OCI-LY7 (cell line): ENCODE data around the gene SPTLC2. TPM values are rescaled to one million over a fixed set of nuclear protein-coding genes. Genes with fewer than 3 reads are reported as not detected.

Source experiments
- BruUV-seq: library from RNA; stranded (reverse); fragments of 400-500 nt; replicated peaks from 2 replicates; lab custom pipeline; 2021; lab: Mats Ljungman, UMichigan
- CTCF ChIA-PET: fragments of 300-600 bp; sonication (Branson Sonifier 250); formaldehyde crosslinking; loops from one replicate; lab custom pipeline; 2022; ENCODE audit warnings: antibody characterized with exemption; ENCODE audit not compliant: unreplicated experiment; lab: Charles Lee
- POLR2A ChIA-PET: fragments of 300-600 bp; sonication (Branson Sonifier 250); formaldehyde crosslinking; loops from one replicate; lab custom pipeline; 2022; ENCODE audit warnings: antibody characterized with exemption; lab: Charles Lee
- DNase-seq: peaks from one replicate; pipeline ENCODE4 v3.0.0-alpha.2; 2015; ENCODE audit warnings: low spot score
- H2AFZ ChIP-seq: fragments of 200-600 bp; sonication (generic), shearing (Covaris generic); 2 replicates; pipeline ENCODE4 v1.6.1; 2014; ENCODE audit warnings: mild to moderate bottlenecking, antibody characterized with exemption, low read length, moderate library complexity
- H3K27ac ChIP-seq: fragments of 200-600 bp; sonication (generic); 2 replicates; pipeline ENCODE4 v1.5.1; 2014; ENCODE audit warnings: mixed run types, low read depth, mild to moderate bottlenecking, moderate library complexity, low read length, inconsistent platforms; ENCODE audit not compliant: poor library complexity, severe bottlenecking
- H3K36me3 ChIP-seq: fragments of 200-600 bp; sonication (generic); 2 replicates; pipeline ENCODE4 v1.6.1; 2014; ENCODE audit warnings: mild to moderate bottlenecking, antibody characterized with exemption, low read length, moderate library complexity, mixed read lengths; ENCODE audit not compliant: insufficient read depth
- H3K4me1 ChIP-seq: fragments of 200-600 bp; sonication (generic); 2 replicates; pipeline ENCODE4 v1.5.1; 2014; ENCODE audit warnings: mild to moderate bottlenecking, low read length; ENCODE audit not compliant: insufficient read depth, poor library complexity, severe bottlenecking
- H3K4me2 ChIP-seq: fragments of 200-600 bp; sonication (generic); 2 replicates; pipeline ENCODE4 v1.6.1; 2014; ENCODE audit warnings: mild to moderate bottlenecking, low read length
- H3K4me3 ChIP-seq: fragments of 200-600 bp; sonication (generic); 2 replicates; pipeline ENCODE4 v1.5.1; 2014; ENCODE audit warnings: mild to moderate bottlenecking, low read depth, low read length; ENCODE audit not compliant: poor library complexity, severe bottlenecking
- H3K79me2 ChIP-seq: fragments of 200-600 bp; sonication (generic); 2 replicates; pipeline ENCODE4 v1.6.1; 2016; ENCODE audit warnings: low read depth, mild to moderate bottlenecking, low read length, moderate library complexity, mixed read lengths; ENCODE audit not compliant: insufficient read depth
- H3K9me2 ChIP-seq: fragments of 200-600 bp; sonication (generic); 2 replicates; pipeline ENCODE4 v1.6.1; 2016; ENCODE audit warnings: mild to moderate bottlenecking, low read length, mixed read lengths; ENCODE audit not compliant: insufficient read depth
- H3K9me3 ChIP-seq: fragments of 200-600 bp; sonication (generic); 2 replicates; pipeline ENCODE4 v1.6.1; 2014; ENCODE audit warnings: mild to moderate bottlenecking, mixed run types, low read length, mixed read lengths
- H4K20me1 ChIP-seq: fragments of 200-600 bp; sonication (generic); 2 replicates; pipeline ENCODE4 v1.6.1; 2014; ENCODE audit warnings: mild to moderate bottlenecking, antibody characterized with exemption, low read length, moderate library complexity, mixed read lengths; ENCODE audit not compliant: insufficient read depth
- EZH2phosphoT487 ChIP-seq: fragments of 200-600 bp; sonication (generic); IDR thresholded peaks from 2 replicates; pipeline ENCODE4 v1.6.1; 2018; ENCODE audit warnings: low read depth, borderline replicate concordance, mild to moderate bottlenecking, mixed run types, antibody characterized with exemption, low read length, moderate library complexity, mixed read lengths
- intact Hi-C: fragments of 100-400 bp; cut with micrococcal nuclease; formaldehyde crosslinking; loops from one replicate; pipeline ENCODE4 v1.10.0; 2022; ENCODE audit not compliant: unreplicated experiment
- total RNA-seq, 2 experiments: library from RNA; depleted of rRNA in 1 of 2; stranded (reverse); fragments of >200 nt in 1 of 2; shearing (Covaris generic) in 1 of 2; gene quantifications; 2 replicates each; pipeline ENCODE4 v1.2.3, GENCODE V29; 2014 to 2022
- TF ChIP-seq, protein P1 (sequence below): fragments of 200-600 bp; sonication (generic); conservative IDR thresholded peaks from 2 replicates; pipeline ENCODE4 v1.5.1; 2014; ENCODE audit warnings: mild to moderate bottlenecking, antibody characterized with exemption, low read length, moderate library complexity, mixed read lengths

The SPTLC2 gene
- total RNA-seq, 2 experiments from 2014 or later = 14.7 to 45.1 TPM

DNA sequence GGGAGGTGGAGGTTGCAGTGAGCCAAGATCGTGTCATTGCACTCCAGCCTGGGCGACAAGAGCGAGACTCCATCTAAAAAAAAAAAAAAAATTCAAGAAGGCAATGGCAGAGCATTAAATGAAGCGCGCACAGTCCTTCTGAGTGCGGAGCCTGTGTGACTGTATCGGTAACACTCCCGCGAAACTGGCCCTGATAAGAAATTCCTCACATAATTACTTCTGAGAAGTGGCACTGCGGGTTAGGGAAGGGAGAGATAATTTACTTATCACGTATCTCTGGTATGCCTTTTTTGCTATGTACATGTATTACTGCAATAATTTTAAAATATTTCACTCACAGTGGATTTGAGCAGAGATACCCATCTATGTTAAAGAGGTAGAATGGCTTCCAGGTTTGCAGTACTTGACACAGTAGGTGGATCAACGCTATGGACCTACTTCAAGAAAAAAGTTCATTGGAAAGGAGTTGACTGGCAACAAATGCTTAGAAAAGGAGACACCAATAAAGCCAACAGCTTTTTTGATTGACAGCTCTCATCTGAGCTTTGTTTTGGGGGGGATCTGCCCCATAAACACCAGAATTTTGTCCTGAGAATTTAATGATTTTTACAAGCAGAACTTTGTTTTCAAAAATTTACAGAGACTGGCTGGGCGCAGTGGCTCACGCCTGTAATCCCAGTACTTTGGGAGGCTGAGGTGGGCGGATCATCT lies 29.2 kb upstream of the SPTLC2 start:
- H3K36me3 ChIP-seq = no peaks in the 10 kb centered on the region
- TF ChIP-seq, protein P1, sequence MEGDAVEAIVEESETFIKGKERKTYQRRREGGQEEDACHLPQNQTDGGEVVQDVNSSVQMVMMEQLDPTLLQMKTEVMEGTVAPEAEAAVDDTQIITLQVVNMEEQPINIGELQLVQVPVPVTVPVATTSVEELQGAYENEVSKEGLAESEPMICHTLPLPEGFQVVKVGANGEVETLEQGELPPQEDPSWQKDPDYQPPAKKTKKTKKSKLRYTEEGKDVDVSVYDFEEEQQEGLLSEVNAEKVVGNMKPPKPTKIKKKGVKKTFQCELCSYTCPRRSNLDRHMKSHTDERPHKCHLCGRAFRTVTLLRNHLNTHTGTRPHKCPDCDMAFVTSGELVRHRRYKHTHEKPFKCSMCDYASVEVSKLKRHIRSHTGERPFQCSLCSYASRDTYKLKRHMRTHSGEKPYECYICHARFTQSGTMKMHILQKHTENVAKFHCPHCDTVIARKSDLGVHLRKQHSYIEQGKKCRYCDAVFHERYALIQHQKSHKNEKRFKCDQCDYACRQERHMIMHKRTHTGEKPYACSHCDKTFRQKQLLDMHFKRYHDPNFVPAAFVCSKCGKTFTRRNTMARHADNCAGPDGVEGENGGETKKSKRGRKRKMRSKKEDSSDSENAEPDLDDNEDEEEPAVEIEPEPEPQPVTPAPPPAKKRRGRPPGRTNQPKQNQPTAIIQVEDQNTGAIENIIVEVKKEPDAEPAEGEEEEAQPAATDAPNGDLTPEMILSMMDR = no peak
- H3K27ac ChIP-seq = no peak overlapping the region
- ChIA-PET CTCF (no interaction called here), POLR2A (interaction anchor here (0.7 to 1.2 kb wide), 2 partner anchors 13 to 1641 kb away, joined by 4 to 6 read pairs; no protein-coding TSS in a partner anchor)
- no peak overlapping the region for H3K4me2 ChIP-seq
- intact Hi-C loops = no loop called here
- no TSS peak for BruUV-seq
- H3K79me2 ChIP-seq = no peaks in the 10 kb centered on the region
- no peaks in the 10 kb centered on the region for H4K20me1 ChIP-seq
- DNase-seq = no peak
- no peak overlapping the region for H3K4me3 ChIP-seq
- H3K4me1 ChIP-seq = peaks cover 13% of the 10 kb centered on the region
- no peaks in the 10 kb centered on the region for H3K9me3 ChIP-seq
- no peaks in the 10 kb centered on the region for H3K9me2 ChIP-seq
- no peak overlapping the region for H2AFZ ChIP-seq

GRCh38 chr14:77642407-77642806 lies 26.0 kb upstream of the SPTLC2 start:
- BruUV-seq = no TSS peak
- no peak for DNase-seq
- Histone ChIP-seq H2AFZ (peak overlapping the region; percentile 79; the same call in 1 of the 2 replicates), H4K20me1 (no peaks in the 10 kb centered on the region), H3K4me3 (no peak overlapping the region), H3K9me3 (no peaks in the 10 kb centered on the region), H3K27ac (no peak overlapping the region), H3K36me3 (no peaks in the 10 kb centered on the region), H3K9me2 (no peaks in the 10 kb centered on the region), H3K4me1 (peaks cover 13% of the 10 kb centered on the region), H3K79me2 (no peaks in the 10 kb centered on the region), H3K4me2 (no peak overlapping the region)
- intact Hi-C loops = no loop called here
- POLR2A ChIA-PET = interaction anchor here (1.0 kb wide), 1 partner anchor 10 kb away, joined by 4 read pairs; no protein-coding TSS in a partner anchor
- TF ChIP-seq, protein P1 = no peak
- no peak for TF ChIP-seq EZH2phosphoT487
- CTCF ChIA-PET = no interaction called here
